Stomach (tissue), 9 donors: ENCODE measurements around the gene GAGE10. TPM values are rescaled to one million over a fixed set of nuclear protein-coding genes. Genes with fewer than 3 reads are reported as not detected.

Experiments used
- DNase-seq, 2 donors: peaks; one replicate each; pipeline versions ENCODE4 v3.0.0 to v3.0.0-alpha.2; 2013 to 2019
- H3K27ac ChIP-seq, 5 donors: fragments of 200-600 bp in 4 of 5; sonication (generic) in 4 of 5; one replicate each; pipeline ENCODE4 v1.5.1; 2013 to 2019; ENCODE audit warnings: mild to moderate bottlenecking in 1 of 5, moderate library complexity in 1 of 5
- H3K27me3 ChIP-seq, 3 donors: fragments of 200-600 bp; sonication (generic); one replicate each; pipeline ENCODE4 v1.5.1; 2017 to 2019; ENCODE audit warnings: mixed run types in 1 of 3
- H3K36me3 ChIP-seq, 4 donors: fragments of 200-600 bp; sonication (generic); 1 replicate in 3 of 4; 2 replicates in 1 of 4; pipeline ENCODE4 v1.5.1; 2016 to 2019
- H3K4me1 ChIP-seq, 4 donors: fragments of 200-600 bp; sonication (generic); one replicate each; pipeline ENCODE4 v1.5.1; 2016 to 2019
- H3K4me3 ChIP-seq, 4 donors: fragments of 200-600 bp; sonication (generic) in 3 of 4; one replicate each; pipeline ENCODE4 v1.5.1; 2016 to 2019; ENCODE audit warnings: mild to moderate bottlenecking in 1 of 4
- H3K9me3 ChIP-seq, 4 donors: fragments of 200-600 bp; sonication (generic); one replicate each; pipeline ENCODE4 v1.5.1; 2016 to 2019
- CTCF ChIP-seq, 7 experiments: fragments of 450-650 bp in 4 of 7; fragments of 200-600 bp in 3 of 7; sonication (generic) in 3 of 7; IDR thresholded peaks; one replicate each; pipeline ENCODE4 v1.5.1; 2016 to 2019; ENCODE audit warnings: antibody characterized with exemption in 7 of 7, control low read depth in 2 of 7, mild to moderate bottlenecking in 1 of 7
- EP300 ChIP-seq: sonication (generic); formaldehyde crosslinking; IDR thresholded peaks from one replicate; pipeline ENCODE4 v1.6.1; 2017; ENCODE audit warnings: antibody characterized with exemption
- POLR2A ChIP-seq, 4 donors: fragments of 450-650 bp; IDR thresholded peaks; one replicate each; pipeline ENCODE4 v1.6.1; 2016; ENCODE audit warnings: antibody characterized with exemption in 4 of 4, control low read depth in 2 of 4, mild to moderate bottlenecking in 1 of 4, moderate library complexity in 1 of 4
- POLR2AphosphoS5 ChIP-seq, 3 donors: sonication (generic); formaldehyde crosslinking; IDR thresholded peaks; one replicate each; pipeline ENCODE4 v1.6.1; 2016; ENCODE audit warnings: antibody characterized with exemption in 3 of 3
- WGBS, 5 donors: extraction: QIAGEN DNeasy Blood & Tissue Kit in 3 of 5; methylation state at CpG; one replicate each; pipeline versions ENCODE4 v1.1.5 to v1.1.7; 2013 to 2018; 5-methylcytosine and 5-hydroxymethylcytosine counted together
- intact Hi-C: fragments of 100-400 bp; cut with DNase I; formaldehyde crosslinking; loops from one replicate; pipeline ENCODE4 v1.15.1; 2023; ENCODE audit warnings: low total_unique reads
- polyA plus RNA-seq, 3 donors: library from polyadenylated mRNA; stranded (reverse); fragments of 200-250 nt; gene quantifications; one replicate each; pipeline ENCODE4 v1.2.3, GENCODE V29; 2013
- total RNA-seq, 5 donors: library from RNA; depleted of rRNA; stranded (reverse); fragments of >200 nt; gene quantifications; one replicate each; pipeline versions ENCODE4 v1.1.0 to v1.2.3, GENCODE V29; 2014 to 2016
- donor health status: healthy with polysubstance abuse.
- donor health status: Bipolar disorder and iron deficiency.
- donor health status: healthy.

GAGE10 gene
- total and polyA plus RNA-seq, 8 donors = not detected

- H3K4me3 ChIP-seq = no peak overlapping the region
- 54 to 70% (median 60%) methylated on average over 4 to 20 of the region's 20 CpGs for WGBS, 5 donors
- peaks cover 0 to 12% (median 0%) of the 10 kb centered on the region in 3 donors for H3K27me3 ChIP-seq
- no peaks in the 10 kb centered on the region for H3K4me1 ChIP-seq
- TF ChIP-seq EP300 (no peak), CTCF (IDR thresholded peaks at IDR 0.05) (no peak), POLR2AphosphoS5 (IDR thresholded peaks at IDR 0.05) (no peak), POLR2A (IDR thresholded peaks at IDR 0.05) (no peak)
- no peaks in the 10 kb centered on the region for H3K36me3 ChIP-seq
- no peak overlapping the region for H3K27ac ChIP-seq
- DNase-seq = no peak
- H3K9me3 ChIP-seq = no peaks in the 10 kb centered on the region
- intact Hi-C loops = no loop called here
Observed at GRCh38 chrX:49257846-49258748, 45.3 kb upstream of the GAGE10 start.

- no peak for DNase-seq
- Histone ChIP-seq H3K4me3 (no peak overlapping the region), H3K27ac (no peak overlapping the region), H3K27me3 (peaks cover 0 to 12% (median 0%) of the 10 kb centered on the region in 3 donors), H3K4me1 (no peaks in the 10 kb centered on the region), H3K36me3 (no peaks in the 10 kb centered on the region), H3K9me3 (no peaks in the 10 kb centered on the region)
- no peak for TF ChIP-seq POLR2AphosphoS5 (IDR thresholded peaks at IDR 0.05)
- TF ChIP-seq CTCF (IDR thresholded peaks at IDR 0.05) = no peak
- no peak for TF ChIP-seq EP300
- no peak for TF ChIP-seq POLR2A (IDR thresholded peaks at IDR 0.05)
- whole genome bisulfite sequencing, 5 donors = 70 to 88% (median 80%) methylated on average over 3 to 5 of the region's 5 CpGs
- intact Hi-C loops = no loop called here
Observed at GRCh38 chrX:49258749-49259124, 44.7 kb upstream of the GAGE10 start.

- Histone ChIP-seq H3K9me3 (no peaks in the 10 kb centered on the region), H3K4me3 (no peak overlapping the region), H3K27me3 (peaks cover 0 to 12% (median 0%) of the 10 kb centered on the region in 3 donors), H3K36me3 (no peaks in the 10 kb centered on the region), H3K4me1 (no peaks in the 10 kb centered on the region), H3K27ac (no peak overlapping the region)
- DNase-seq = no peak
- WGBS, 5 donors = 84 to 96% (median 91%) methylated on average over 8 to 17 of the region's 17 CpGs
- intact Hi-C loops = no loop called here
- TF ChIP-seq POLR2A (IDR thresholded peaks at IDR 0.05) (no peak), POLR2AphosphoS5 (IDR thresholded peaks at IDR 0.05) (no peak)
Observed at GRCh38 chrX:49260221-49260985, 43.0 kb upstream of the GAGE10 start.

- H3K4me1 ChIP-seq = no peaks in the 10 kb centered on the region
- TF ChIP-seq POLR2A (IDR thresholded peaks at IDR 0.05) (no peak), EP300 (no peak), CTCF (IDR thresholded peaks at IDR 0.05) (no peak), POLR2AphosphoS5 (IDR thresholded peaks at IDR 0.05) (no peak)
- H3K9me3 ChIP-seq = no peaks in the 10 kb centered on the region
- H3K27me3 ChIP-seq = peaks cover 0 to 12% (median 0%) of the 10 kb centered on the region in 3 donors
- no peak overlapping the region for H3K27ac ChIP-seq
- WGBS, 5 donors = 29 to 80% (median 64%) methylated on average over 1 of the region's 1 CpG
- H3K36me3 ChIP-seq = no peaks in the 10 kb centered on the region
- H3K4me3 ChIP-seq = no peak overlapping the region
- intact Hi-C loops = no loop called here
- DNase-seq = no peak
Observed at GRCh38 chrX:49262603-49263002, 40.8 kb upstream of the GAGE10 start.
